Measurements from ENCODE around the gene WEE1. TPM values are rescaled to one million over a fixed set of nuclear protein-coding genes. Genes with fewer than 3 reads are reported as not detected.

Gene WEE1
- total and polyA plus RNA-seq, 2 experiments from 2014 or later = 92.5 to 95.9 TPM

GRCh38 chr11:9575260-9576240 is 2.1 kb downstream of the WEE1 start:
- H3K9me3 ChIP-seq (ENCODE audit: low read depth) = no peaks in the 10 kb centered on the region
- H3K4me3 ChIP-seq = peak overlapping the region; percentile 53
- no peaks in the 10 kb centered on the region for H3K27me3 ChIP-seq
- no peak for TF ChIP-seq CTCF (IDR thresholded peaks at IDR 0.05; ENCODE audit: low read depth, low read length)
- H3K27ac ChIP-seq = peak overlapping the region; percentile 98
- peaks cover 18% of the 10 kb centered on the region for H3K4me1 ChIP-seq (ENCODE audit: low read depth)
- H3K36me3 ChIP-seq = peaks cover 25% of the 10 kb centered on the region
- peak; percentile 90 to 92 for DNase-seq (ENCODE audit: low read depth in 1 of 2, low spot score in 1 of 2)

- Histone ChIP-seq H3K9me3 (ENCODE audit: low read depth) (no peaks in the 10 kb centered on the region), H3K27ac (peak overlapping the region; percentile 98), H3K27me3 (no peaks in the 10 kb centered on the region), H3K4me3 (peak overlapping the region; percentile 53), H3K4me1 (ENCODE audit: low read depth) (peaks cover 18% of the 10 kb centered on the region), H3K36me3 (peaks cover 38% of the 10 kb centered on the region)
- no peak for TF ChIP-seq CTCF (IDR thresholded peaks at IDR 0.05; ENCODE audit: low read depth, low read length)
- peak in 1 of 2 donors; percentile 58 for DNase-seq (ENCODE audit: low read depth in 1 of 2, low spot score in 1 of 2)
These were observed 3.4 kb downstream of the WEE1 start for GRCh38 chr11:9576701-9577381.

GRCh38 chr11:9577556-9577955 is 4.1 kb downstream of the WEE1 start:
- Histone ChIP-seq H3K4me1 (ENCODE audit: low read depth) (peaks cover 18% of the 10 kb centered on the region), H3K27me3 (no peaks in the 10 kb centered on the region), H3K9me3 (ENCODE audit: low read depth) (no peaks in the 10 kb centered on the region), H3K4me3 (peak overlapping the region; percentile 53), H3K36me3 (peaks cover 45% of the 10 kb centered on the region), H3K27ac (peak overlapping the region; percentile 98)
- peak in 1 of 2 donors; percentile 67 for DNase-seq (ENCODE audit: low read depth in 1 of 2, low spot score in 1 of 2)
- no peak for TF ChIP-seq CTCF (IDR thresholded peaks at IDR 0.05; ENCODE audit: low read depth, low read length)

GRCh38 chr11:9580894-9581293 is 7.4 kb downstream of the WEE1 start:
- H3K27me3 ChIP-seq = no peaks in the 10 kb centered on the region
- peaks cover 75% of the 10 kb centered on the region for H3K36me3 ChIP-seq
- H3K4me3 ChIP-seq = no peak overlapping the region
- H3K4me1 ChIP-seq (ENCODE audit: low read depth) = peaks cover 18% of the 10 kb centered on the region
- no peaks in the 10 kb centered on the region for H3K9me3 ChIP-seq (ENCODE audit: low read depth)
- no peak for TF ChIP-seq CTCF (IDR thresholded peaks at IDR 0.05; ENCODE audit: low read depth, low read length)
- no peak for DNase-seq (ENCODE audit: low read depth in 1 of 2, low spot score in 1 of 2)
- H3K27ac ChIP-seq = no peak overlapping the region

GRCh38 chr11:9581556-9582161 is 8.2 kb downstream of the WEE1 start:
- DNase-seq (ENCODE audit: low read depth in 1 of 2, low spot score in 1 of 2) = no peak
- TF ChIP-seq CTCF (IDR thresholded peaks at IDR 0.05; ENCODE audit: low read depth, low read length) = no peak
- peaks cover 83% of the 10 kb centered on the region for H3K36me3 ChIP-seq

More at GRCh38 chr11:9581556-9582161, 8.2 kb downstream of the WEE1 start:
- H3K9me3 ChIP-seq (ENCODE audit: low read depth) = no peaks in the 10 kb centered on the region
- peaks cover 18% of the 10 kb centered on the region for H3K4me1 ChIP-seq (ENCODE audit: low read depth)
- no peak overlapping the region for H3K27ac ChIP-seq
- H3K27me3 ChIP-seq = no peaks in the 10 kb centered on the region
- no peak overlapping the region for H3K4me3 ChIP-seq

Data from cardiac muscle cell (in vitro differentiated cells and primary cell).